Epithelial cell of esophagus (primary cell): Measurements from ENCODE around the gene SMURF2.

Source experiments
- DNase-seq: peaks from one replicate; pipeline ENCODE4 v3.0.0; 2010; ENCODE audit warnings: low read depth
- H3K4me3 ChIP-seq: 2 replicates; pipeline ENCODE4 v1.5.1; 2011; ENCODE audit warnings: mild to moderate bottlenecking, low read length, control low read depth
- TF ChIP-seq, protein P1 (sequence below): IDR thresholded peaks from 2 replicates; pipeline ENCODE4 v1.5.1; 2011; ENCODE audit warnings: low read depth, mild to moderate bottlenecking, low read length, control low read depth, inconsistent platforms; ENCODE audit not compliant: insufficient read depth; ENCODE audit errors: missing control alignments

The SMURF2 gene

GRCh38 chr17:64661976-64662773 lies at the start of gene SMURF2:
Gene SMURF2 (minus strand): TSS chr17:64662307. CDS start chr17:64661880, 427 bp downstream.
- TF ChIP-seq, protein P1, sequence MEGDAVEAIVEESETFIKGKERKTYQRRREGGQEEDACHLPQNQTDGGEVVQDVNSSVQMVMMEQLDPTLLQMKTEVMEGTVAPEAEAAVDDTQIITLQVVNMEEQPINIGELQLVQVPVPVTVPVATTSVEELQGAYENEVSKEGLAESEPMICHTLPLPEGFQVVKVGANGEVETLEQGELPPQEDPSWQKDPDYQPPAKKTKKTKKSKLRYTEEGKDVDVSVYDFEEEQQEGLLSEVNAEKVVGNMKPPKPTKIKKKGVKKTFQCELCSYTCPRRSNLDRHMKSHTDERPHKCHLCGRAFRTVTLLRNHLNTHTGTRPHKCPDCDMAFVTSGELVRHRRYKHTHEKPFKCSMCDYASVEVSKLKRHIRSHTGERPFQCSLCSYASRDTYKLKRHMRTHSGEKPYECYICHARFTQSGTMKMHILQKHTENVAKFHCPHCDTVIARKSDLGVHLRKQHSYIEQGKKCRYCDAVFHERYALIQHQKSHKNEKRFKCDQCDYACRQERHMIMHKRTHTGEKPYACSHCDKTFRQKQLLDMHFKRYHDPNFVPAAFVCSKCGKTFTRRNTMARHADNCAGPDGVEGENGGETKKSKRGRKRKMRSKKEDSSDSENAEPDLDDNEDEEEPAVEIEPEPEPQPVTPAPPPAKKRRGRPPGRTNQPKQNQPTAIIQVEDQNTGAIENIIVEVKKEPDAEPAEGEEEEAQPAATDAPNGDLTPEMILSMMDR, result no peak
- DNase-seq, result peak; percentile 72
- H3K4me3 ChIP-seq, result peak within 1 kb of the TSS; percentile 74

- TF ChIP-seq, protein P1, result no peak
- no peak for DNase-seq
- no peak overlapping the region for H3K4me3 ChIP-seq
These were observed 47.4 kb upstream of the SMURF2 start for GRCh38 chr17:64709481-64709880.

DNA sequence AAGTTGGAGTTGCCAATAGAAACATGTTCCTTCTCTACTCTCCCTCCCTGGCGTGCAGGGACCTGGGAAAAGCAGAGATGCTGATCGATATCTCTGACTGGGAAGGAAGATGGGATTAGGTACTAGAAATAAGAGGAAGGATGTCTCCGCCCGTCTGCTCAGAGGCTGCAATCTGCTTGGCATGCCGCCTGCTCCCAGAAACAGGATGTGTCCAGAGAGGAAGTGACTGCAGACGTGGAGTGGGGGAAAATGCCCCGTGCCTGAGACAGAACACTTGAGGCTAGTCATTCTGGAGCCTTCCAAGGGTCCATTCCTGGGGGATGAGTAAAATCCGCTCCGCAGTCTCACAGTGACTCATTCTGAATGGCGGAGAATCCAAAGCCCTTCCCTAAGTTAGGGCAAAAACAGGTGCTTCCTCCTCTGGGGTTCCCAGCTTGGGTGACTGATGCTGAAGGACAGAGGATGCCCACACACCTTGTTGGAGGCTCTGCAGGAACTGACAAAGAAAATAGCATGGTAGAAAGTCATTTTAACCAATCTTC lies 45.0 kb upstream of the SMURF2 start:
- peak; percentile 99 for DNase-seq
- H3K4me3 ChIP-seq, result no peak overlapping the region
- TF ChIP-seq, protein P1, result no peak

DNA sequence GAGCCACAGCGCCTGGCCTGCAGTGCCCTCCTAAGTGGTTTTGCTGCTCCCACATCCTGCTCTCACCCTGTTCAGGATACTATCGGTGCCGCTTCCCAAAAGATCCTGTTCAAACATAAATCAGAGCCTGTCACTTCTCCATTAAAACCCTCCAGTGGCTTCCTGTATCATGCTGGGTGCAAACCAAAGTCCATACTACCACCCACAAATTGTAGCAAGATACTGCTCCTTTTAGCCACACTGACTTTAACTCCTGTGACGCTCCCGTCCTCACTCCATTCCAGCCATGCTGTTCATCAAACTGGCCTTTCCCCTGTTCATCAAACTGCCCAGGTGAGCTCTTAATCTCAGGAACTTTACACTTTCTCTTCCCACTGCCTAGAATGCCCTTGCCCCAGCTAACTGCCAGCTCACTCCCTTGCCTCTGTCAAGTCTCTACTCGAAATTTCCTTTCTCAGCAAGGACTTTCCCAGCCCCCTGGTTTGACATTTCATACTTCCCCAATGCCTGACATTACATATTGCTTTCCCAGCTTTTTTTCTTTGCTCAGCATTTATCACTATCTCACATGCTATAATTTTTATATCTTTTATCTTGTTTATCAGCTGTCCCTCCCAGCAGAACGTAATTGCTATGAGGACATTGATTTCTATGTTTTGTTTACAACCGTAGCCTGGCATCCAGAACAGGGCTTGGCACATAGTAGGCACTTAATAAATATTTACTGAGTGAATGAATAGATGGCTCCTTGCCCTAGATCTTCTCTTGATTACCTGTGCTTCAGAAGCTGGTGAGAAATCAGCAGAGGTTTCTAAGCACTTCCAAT lies 44.3 kb upstream of the SMURF2 start:
- TF ChIP-seq, protein P1, result no peak
- DNase-seq, result peak; percentile 89
- no peak overlapping the region for H3K4me3 ChIP-seq

DNA sequence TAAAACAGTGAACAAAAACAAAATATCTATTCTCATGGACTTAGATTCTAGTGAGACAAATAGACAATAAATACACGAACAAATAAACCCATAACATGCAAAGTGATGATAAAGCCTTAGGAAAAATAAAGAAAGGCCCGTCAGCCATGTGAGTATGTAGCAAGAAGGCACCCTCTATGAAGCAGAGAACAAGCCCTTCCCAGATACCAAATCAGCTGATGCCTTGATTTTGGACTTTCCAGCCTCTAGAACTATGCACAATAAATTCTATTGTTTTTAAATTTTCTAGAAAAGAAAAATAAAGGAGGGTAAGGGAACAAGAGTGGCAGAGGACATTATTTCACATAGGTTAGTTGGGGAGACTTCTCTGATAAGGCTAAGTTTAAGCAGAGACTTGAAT lies 40.7 kb upstream of the SMURF2 start:
- DNase-seq, result no peak
- TF ChIP-seq, protein P1, result no peak
- no peak overlapping the region for H3K4me3 ChIP-seq

DNA sequence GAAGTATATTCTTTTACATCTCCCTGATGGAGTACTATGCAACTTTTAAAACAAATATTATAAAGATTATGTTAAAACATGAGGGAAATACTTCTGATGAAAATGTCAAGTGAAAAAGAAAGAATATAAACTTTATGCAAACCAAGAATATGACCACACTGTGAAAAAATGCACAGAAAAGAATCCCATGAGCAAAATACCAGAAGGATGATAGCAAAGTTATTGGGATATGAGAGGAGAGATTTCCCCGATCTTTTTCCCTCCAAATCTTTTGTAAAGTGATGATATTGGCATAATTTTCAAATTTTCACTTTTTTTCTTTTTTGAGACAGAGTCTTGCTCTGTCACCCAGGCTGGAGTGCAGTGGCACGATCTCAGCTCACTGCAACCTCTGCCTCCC lies 36.6 kb upstream of the SMURF2 start:
- TF ChIP-seq, protein P1, result no peak
- DNase-seq, result no peak
- no peak overlapping the region for H3K4me3 ChIP-seq
